LNCAP (cell line): ENCODE measurements around the gene ACAP2.

Experiments used
- CTCF ChIP-seq: fragments of 450-650 bp; IDR thresholded peaks from 2 replicates; pipeline ENCODE4 v1.5.1; 2017; ENCODE audit warnings: mild to moderate bottlenecking

Gene ACAP2

DNA sequence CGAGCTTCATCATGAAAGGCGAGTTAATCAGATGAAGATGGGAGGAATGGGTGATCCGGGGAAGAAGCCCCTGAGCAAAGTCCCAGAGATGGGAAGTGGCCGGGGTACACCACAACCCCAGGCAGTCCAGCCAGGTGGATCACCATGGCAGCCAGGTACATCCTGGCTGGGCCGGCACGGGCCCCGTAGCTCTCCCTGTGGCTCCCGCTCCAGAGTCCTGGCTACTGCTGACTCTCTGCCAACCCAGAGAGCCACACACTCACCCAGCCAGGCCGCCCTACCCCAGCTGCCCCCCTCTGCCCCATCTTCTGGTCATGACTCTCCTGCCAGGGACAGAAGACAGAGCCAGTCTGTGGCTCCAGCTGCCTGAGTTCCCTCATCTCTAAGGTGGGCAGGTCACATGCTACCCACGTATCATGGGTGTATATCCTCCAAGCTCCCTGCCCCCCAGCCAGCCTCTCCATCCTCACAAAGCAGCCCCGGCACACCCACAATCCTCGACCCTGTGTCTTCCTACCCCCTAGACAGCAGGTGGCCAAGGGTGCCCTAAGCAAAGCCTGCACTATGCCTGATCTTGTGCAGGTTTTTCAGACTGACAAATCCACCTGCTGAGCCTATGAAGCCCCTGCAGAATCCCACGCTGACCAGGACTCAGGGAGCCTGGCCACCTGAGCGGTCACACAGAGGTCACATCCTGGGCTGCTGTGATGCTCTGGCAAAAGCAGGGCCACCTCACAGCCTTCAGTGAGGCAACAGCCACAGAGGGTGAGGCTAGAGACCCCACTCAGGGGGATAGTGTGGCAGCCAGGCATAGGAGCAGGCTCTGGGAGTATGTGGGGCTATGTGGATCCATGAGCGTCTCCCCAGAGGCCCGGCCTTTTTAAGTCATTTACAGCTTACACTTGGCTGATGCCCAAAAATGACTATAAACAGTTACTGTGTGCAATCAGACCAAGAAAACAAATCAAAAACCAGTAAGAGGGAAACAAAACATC lies 185.1 kb downstream of the ACAP2 start:
- TF ChIP-seq CTCF = no peak

- no peak for TF ChIP-seq CTCF
Measured at GRCh38 chr3:195256639-195257453, 186.0 kb downstream of the ACAP2 start.

DNA sequence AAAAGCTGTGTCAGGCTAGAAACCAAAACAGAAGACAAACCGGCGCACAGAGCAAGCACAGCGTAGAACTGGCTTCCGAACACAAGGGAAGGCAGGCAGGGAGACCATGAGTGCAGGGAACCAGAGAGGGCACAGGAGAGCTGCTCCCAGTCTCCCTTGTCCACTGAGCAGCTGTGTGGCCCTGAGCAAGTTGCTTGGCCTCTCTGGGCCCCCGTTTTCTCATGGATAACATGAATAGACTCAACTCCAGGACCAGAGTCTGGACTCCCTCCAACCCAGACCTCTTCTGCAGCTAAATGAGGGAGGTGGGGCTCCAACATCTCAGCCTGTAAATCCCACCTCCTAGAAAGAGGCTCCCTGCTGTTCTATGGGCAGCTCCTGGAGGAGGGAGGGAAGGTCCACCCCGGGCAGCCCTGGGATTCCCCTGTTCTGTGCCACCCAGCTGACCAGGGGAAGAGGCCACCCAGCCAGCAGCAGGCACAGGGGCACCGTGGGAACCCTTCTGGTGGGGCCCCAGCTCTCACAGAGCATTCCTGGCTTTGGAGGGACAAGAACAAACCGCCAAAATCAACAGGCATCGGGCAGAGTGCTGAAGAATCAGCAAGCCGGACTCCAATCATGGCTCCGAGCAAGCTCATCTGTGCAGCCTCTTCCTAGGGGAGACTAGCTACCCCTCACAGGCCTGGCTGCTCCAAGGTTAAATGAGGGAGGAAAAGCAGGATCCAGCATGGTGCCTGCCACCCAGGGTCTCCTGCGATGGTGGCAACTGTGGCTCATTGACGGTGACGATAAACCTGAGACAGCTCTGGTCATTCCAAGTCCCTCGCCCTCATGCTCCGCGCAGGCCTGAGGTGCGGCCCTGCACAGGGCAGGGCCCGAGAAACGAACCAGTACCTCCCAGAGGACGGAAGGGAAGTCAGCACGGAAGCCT lies 187.0 kb downstream of the ACAP2 start:
- no peak for TF ChIP-seq CTCF

DNA sequence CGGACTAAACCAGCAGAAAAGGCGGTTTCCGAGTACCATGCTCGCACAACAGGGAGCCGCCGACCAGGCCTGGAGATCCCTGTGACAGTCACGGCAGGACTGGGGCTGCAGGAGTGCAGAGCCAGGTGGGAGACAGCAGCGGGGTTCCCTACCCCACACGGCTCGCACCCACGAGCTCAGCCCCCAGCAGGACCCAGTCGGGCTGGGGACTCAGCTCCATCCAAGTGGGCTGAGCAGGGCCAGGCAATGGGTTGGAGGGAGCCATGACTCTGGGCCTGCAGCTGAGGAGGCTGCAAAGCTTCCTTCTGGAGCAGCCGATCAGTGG lies 187.7 kb downstream of the ACAP2 start:
- no peak for TF ChIP-seq CTCF

GRCh38 chr3:195254454-195255175 lies 188.2 kb downstream of the ACAP2 start:
- TF ChIP-seq CTCF = no peak

GRCh38 chr3:195253923-195254432 lies 188.8 kb downstream of the ACAP2 start:
- no peak for TF ChIP-seq CTCF
